Gastrocnemius medialis (tissue), 4 donors: ENCODE measurements around the gene NUP214.

ENCODE experiments used
- CTCF ChIP-seq, 5 experiments: fragments of 450-650 bp in 3 of 5; fragments of 200-600 bp in 2 of 5; sonication (generic) in 2 of 5; IDR thresholded peaks in 4 of 5; conservative IDR thresholded peaks in 1 of 5; 1 replicate in 4 of 5; 2 replicates in 1 of 5; pipeline ENCODE4 v1.5.1; 2016 to 2019; ENCODE audit warnings: antibody characterized with exemption in 5 of 5, mild to moderate bottlenecking in 3 of 5, moderate library complexity in 3 of 5
- POLR2A ChIP-seq, 2 donors: fragments of 450-650 bp; IDR thresholded peaks; one replicate each; pipeline ENCODE4 v1.6.1; 2017; ENCODE audit warnings: antibody characterized with exemption in 2 of 2, mild to moderate bottlenecking in 2 of 2, moderate library complexity in 2 of 2

- no peak for TF ChIP-seq CTCF (IDR thresholded peaks at IDR 0.05 in 4 of 5, conservative IDR thresholded peaks at IDR 0.05 in 1 of 5)
- TF ChIP-seq POLR2A (IDR thresholded peaks at IDR 0.05), result no peak
Observed at GRCh38 chr9:131280660-131281059, 155.3 kb downstream of the NUP214 start.
